Brain pericyte (primary cell): Measurements from ENCODE around the gene UTRN.

ENCODE experiments used
- DNase-seq: peaks from one replicate; pipeline ENCODE4 v3.0.0-alpha.2; 2012; ENCODE audit warnings: low read depth, low spot score

UTRN gene

DNA sequence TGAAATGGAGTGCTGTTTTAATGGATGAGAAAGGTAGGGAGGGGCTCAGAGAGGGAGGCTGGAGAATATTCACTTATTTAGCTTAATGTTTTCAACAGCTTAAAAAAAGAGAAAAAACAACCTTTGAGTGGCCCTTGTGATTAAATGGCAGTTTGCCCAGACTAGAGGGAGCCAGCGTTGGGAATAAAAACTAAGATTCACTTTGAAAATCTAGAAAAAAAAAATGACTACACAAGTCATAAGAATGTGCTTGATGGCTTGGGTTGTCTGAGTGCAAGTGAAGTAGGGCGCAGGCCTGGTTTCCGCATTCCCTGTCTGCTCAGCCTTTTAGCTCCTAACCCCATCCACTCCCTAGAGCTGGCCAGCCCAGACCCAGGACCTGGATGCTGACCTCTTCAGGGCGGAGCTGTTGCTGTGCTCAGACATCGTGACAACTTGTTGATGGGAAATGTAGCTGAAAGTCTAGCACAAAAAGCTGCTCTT is 28.9 kb downstream of the UTRN start:
- DNase-seq, result peak; percentile 63

DNA sequence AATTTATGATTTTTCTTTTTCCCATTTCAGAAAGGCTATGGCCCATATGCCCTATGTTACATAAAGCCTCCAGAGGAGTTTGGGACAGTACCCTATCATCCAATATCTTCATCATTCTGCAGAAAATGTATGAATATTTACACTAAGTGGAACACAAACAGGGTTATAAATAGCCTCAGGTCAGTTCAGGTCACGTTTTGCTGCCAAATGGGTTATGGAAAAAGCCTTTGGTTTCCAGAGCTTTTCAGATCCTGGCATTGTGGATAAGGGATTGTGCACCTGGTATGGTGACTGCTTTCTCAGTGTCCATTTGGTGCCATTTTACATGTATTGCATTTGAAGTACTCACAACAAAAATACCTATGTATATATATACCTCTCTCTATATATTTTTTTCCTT is 29.4 kb downstream of the UTRN start:
- DNase-seq, result no peak

- DNase-seq, result no peak
These were observed 30.3 kb downstream of the UTRN start for GRCh38 chr6:144315226-144315980.

- DNase-seq, result no peak
These were observed 31.1 kb downstream of the UTRN start for GRCh38 chr6:144315981-144316861.

GRCh38 chr6:144316862-144317195 is 31.7 kb downstream of the UTRN start:
- no peak for DNase-seq

GRCh38 chr6:144317736-144318135 is 32.6 kb downstream of the UTRN start:
- DNase-seq, result no peak

- no peak for DNase-seq
These were observed 34.1 kb downstream of the UTRN start for GRCh38 chr6:144319211-144319610.

- no peak for DNase-seq
These were observed 35.6 kb downstream of the UTRN start for GRCh38 chr6:144320741-144321140.

DNA sequence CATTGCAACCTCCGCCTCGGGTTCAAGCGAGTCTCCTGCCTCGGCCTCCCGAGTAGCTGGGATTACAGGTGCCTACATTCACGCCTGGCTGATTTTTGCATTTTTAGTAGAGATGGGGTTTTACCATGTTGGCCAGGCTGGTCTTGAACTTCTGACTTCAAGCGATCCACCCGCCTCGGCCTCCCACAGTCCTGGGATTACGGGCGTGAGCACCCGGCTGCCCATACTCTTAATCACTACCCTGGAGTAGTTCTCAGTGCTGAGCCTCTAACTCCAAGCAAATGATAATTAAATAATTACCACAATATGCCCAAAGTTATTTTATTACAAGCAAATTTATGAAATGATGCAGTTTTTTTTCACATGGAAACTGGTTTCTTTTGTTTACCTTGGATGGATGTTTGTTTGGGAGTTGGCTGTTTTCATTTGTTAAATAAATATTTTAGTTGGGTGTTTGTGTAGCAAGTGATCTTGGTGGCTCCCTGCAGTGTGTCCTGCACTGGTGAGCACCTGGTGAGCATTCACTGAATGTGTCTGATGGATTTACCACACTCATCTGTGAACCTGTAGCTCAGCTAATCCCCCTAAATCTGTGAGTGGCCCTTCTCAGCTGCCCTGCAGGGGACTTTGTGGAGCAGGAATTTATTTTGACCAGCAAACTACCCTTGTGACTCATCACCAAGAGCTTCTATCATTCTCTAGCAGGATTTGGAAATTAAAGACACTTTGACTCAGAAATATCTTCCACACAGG is 36.9 kb downstream of the UTRN start:
- peak; percentile 87 for DNase-seq

DNA sequence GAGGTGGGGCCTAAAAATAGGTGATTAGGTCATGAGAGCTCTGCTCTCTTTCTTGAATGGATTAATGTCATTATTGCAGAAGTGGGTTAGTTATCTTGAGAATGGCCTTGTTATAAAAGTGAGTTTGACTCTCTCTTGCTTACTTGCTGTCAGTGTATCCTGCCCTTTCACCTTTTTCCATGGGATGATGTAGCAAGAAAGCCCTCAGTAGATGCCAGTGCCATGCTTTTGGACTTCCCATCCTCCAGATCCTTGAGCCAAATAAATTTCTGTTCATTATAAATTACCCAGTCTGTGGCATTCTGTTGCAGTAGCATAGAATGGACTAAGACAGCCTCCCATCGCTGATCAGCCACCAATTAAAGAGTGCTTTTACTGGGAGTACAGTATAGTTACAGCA is 40.1 kb downstream of the UTRN start:
- DNase-seq, result no peak

DNA sequence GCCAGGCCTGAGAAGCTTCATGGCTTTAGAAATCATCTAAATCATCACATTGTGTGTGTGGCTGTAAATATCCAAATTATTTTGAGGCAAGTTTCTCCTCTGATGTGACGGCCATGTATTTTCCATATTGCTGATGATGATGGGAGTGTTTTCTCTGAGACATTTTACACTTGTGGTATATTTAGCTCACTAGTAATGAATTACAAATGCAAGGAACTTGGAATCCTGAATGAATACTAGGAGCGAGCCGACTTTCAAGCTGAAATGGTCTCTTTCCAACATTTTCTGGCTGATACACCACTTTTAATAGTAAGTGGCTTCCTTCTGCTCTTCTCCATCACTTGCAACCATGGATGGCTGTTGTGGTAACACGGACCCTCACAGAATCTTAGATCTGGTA is 41.3 kb downstream of the UTRN start:
- no peak for DNase-seq

DNA sequence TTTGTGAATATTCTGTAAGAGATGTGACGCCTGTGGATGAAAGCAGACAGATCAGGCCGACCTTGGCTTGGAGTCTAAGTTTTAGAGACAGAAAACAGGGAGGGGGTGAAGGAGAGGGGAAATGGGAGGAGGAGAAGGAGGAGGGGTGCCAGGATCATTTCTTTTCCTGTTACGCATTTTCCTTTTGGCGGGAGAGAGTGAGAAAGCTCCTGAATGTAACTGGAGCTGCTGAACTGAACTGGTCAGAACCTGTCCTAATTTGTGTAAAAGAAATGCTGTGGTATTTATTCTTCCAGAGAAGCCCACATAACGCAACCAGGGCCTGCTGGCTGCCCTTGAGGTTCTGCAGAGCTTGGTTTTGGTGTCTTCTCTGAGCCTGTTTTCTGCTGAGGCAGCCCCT is 41.9 kb downstream of the UTRN start:
- DNase-seq, result no peak

- DNase-seq, result no peak
These were observed 45.2 kb downstream of the UTRN start for GRCh38 chr6:144330017-144330987.

DNA sequence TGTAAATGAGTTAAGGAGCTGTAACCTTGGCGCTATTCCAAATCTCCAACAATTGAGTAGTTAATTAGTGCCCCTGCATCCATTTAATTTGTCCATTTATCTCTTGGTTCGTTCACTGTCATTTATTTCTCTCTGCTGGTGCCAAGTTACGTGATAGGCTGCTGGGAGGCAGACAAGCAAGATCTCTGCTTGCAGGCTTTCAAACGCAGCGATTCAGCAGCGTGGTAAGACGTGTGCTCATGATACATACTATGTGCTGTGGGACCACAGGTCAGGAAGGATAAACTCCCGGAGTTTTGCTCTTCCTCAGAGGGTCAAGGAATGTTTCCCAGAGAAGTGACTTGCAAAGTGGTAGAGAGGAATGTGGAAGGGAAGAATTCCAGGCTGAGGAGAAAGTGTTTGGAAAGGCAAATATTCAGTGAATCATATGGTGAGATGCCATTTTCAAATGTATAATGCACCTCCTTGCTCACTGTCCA is 46.4 kb downstream of the UTRN start:
- DNase-seq, result no peak

- no peak for DNase-seq
These were observed 47.0 kb downstream of the UTRN start for GRCh38 chr6:144332177-144332576.

- no peak for DNase-seq
These were observed 49.1 kb downstream of the UTRN start for GRCh38 chr6:144334150-144334708.
